ENCODE data around the gene TMEM108. TPM values are rescaled to one million over a fixed set of nuclear protein-coding genes. Genes with fewer than 3 reads are reported as not detected.

TMEM108 gene
- total RNA-seq, 1 donor = 0.10 TPM

GRCh38 chr3:133364704-133365103, 326.5 kb downstream of the TMEM108 start:
- H3K27me3 ChIP-seq (ENCODE audit: insufficient read depth, low read length) = no peaks in the 10 kb centered on the region
- no peaks in the 10 kb centered on the region for H3K4me1 ChIP-seq (ENCODE audit: insufficient read depth, low read length)
- no peaks in the 10 kb centered on the region for H3K9me3 ChIP-seq (ENCODE audit: low read depth, low read length)
- H3K4me3 ChIP-seq (ENCODE audit: low read length) = no peak overlapping the region

- Histone ChIP-seq H3K9me3 (ENCODE audit: low read depth, low read length) (no peaks in the 10 kb centered on the region), H3K4me1 (ENCODE audit: insufficient read depth, low read length) (no peaks in the 10 kb centered on the region), H3K4me3 (ENCODE audit: low read length) (no peak overlapping the region)
These were observed 328.7 kb downstream of the TMEM108 start for GRCh38 chr3:133366921-133367320.

GRCh38 chr3:133367403-133367802, 329.2 kb downstream of the TMEM108 start:
- Histone ChIP-seq H3K9me3 (ENCODE audit: low read depth, low read length) (no peaks in the 10 kb centered on the region), H3K4me3 (ENCODE audit: low read length) (no peak overlapping the region), H3K4me1 (ENCODE audit: insufficient read depth, low read length) (no peaks in the 10 kb centered on the region), H3K27me3 (ENCODE audit: insufficient read depth, low read length) (no peaks in the 10 kb centered on the region)

More at GRCh38 chr3:133366921-133367320, 328.7 kb downstream of the TMEM108 start:
- H3K27me3 ChIP-seq (ENCODE audit: insufficient read depth, low read length) = no peaks in the 10 kb centered on the region

GRCh38 chr3:133367956-133368355, 329.8 kb downstream of the TMEM108 start:
- no peak overlapping the region for H3K4me3 ChIP-seq (ENCODE audit: low read length)
- H3K4me1 ChIP-seq (ENCODE audit: insufficient read depth, low read length) = no peaks in the 10 kb centered on the region
- H3K9me3 ChIP-seq (ENCODE audit: low read depth, low read length) = no peaks in the 10 kb centered on the region
- no peaks in the 10 kb centered on the region for H3K27me3 ChIP-seq (ENCODE audit: insufficient read depth, low read length)

- no peaks in the 10 kb centered on the region for H3K27me3 ChIP-seq (ENCODE audit: insufficient read depth, low read length)
- no peak overlapping the region for H3K4me3 ChIP-seq (ENCODE audit: low read length)
- H3K4me1 ChIP-seq (ENCODE audit: insufficient read depth, low read length) = no peaks in the 10 kb centered on the region
- no peaks in the 10 kb centered on the region for H3K9me3 ChIP-seq (ENCODE audit: low read depth, low read length)
These were observed 330.3 kb downstream of the TMEM108 start for GRCh38 chr3:133368371-133369067.

- Histone ChIP-seq H3K4me3 (ENCODE audit: low read length) (no peak overlapping the region), H3K4me1 (ENCODE audit: insufficient read depth, low read length) (no peaks in the 10 kb centered on the region), H3K9me3 (ENCODE audit: low read depth, low read length) (no peaks in the 10 kb centered on the region), H3K27me3 (ENCODE audit: insufficient read depth, low read length) (no peaks in the 10 kb centered on the region)
These were observed 330.9 kb downstream of the TMEM108 start for GRCh38 chr3:133369068-133369440.

- H3K4me3 ChIP-seq (ENCODE audit: low read length) = no peak overlapping the region
- no peaks in the 10 kb centered on the region for H3K9me3 ChIP-seq (ENCODE audit: low read depth, low read length)
These were observed 333.0 kb downstream of the TMEM108 start for GRCh38 chr3:133371181-133371580.

GRCh38 chr3:133371676-133372075, 333.5 kb downstream of the TMEM108 start:
- Histone ChIP-seq H3K9me3 (ENCODE audit: low read depth, low read length) (no peaks in the 10 kb centered on the region), H3K4me1 (ENCODE audit: insufficient read depth, low read length) (no peaks in the 10 kb centered on the region), H3K27me3 (ENCODE audit: insufficient read depth, low read length) (no peaks in the 10 kb centered on the region), H3K4me3 (ENCODE audit: low read length) (no peak overlapping the region)

More at GRCh38 chr3:133371181-133371580, 333.0 kb downstream of the TMEM108 start:
- Histone ChIP-seq H3K27me3 (ENCODE audit: insufficient read depth, low read length) (no peaks in the 10 kb centered on the region), H3K4me1 (ENCODE audit: insufficient read depth, low read length) (no peaks in the 10 kb centered on the region)

GRCh38 chr3:133374708-133375402, 336.7 kb downstream of the TMEM108 start:
- no peaks in the 10 kb centered on the region for H3K27me3 ChIP-seq (ENCODE audit: insufficient read depth, low read length)
- no peaks in the 10 kb centered on the region for H3K9me3 ChIP-seq (ENCODE audit: low read depth, low read length)
- no peak overlapping the region for H3K4me3 ChIP-seq (ENCODE audit: low read length)
- H3K4me1 ChIP-seq (ENCODE audit: insufficient read depth, low read length) = no peaks in the 10 kb centered on the region

- Histone ChIP-seq H3K27me3 (ENCODE audit: insufficient read depth, low read length) (no peaks in the 10 kb centered on the region), H3K4me1 (ENCODE audit: insufficient read depth, low read length) (no peaks in the 10 kb centered on the region), H3K4me3 (ENCODE audit: low read length) (no peak overlapping the region), H3K9me3 (ENCODE audit: low read depth, low read length) (no peaks in the 10 kb centered on the region)
These were observed 337.2 kb downstream of the TMEM108 start for GRCh38 chr3:133375403-133375745.

- Histone ChIP-seq H3K4me3 (ENCODE audit: low read length) (no peak overlapping the region), H3K27me3 (ENCODE audit: insufficient read depth, low read length) (no peaks in the 10 kb centered on the region), H3K9me3 (ENCODE audit: low read depth, low read length) (no peaks in the 10 kb centered on the region), H3K4me1 (ENCODE audit: insufficient read depth, low read length) (no peaks in the 10 kb centered on the region)
These were observed 338.6 kb downstream of the TMEM108 start for GRCh38 chr3:133376810-133377209.

GRCh38 chr3:133377396-133377795, 339.2 kb downstream of the TMEM108 start:
- Histone ChIP-seq H3K4me3 (ENCODE audit: low read length) (no peak overlapping the region), H3K9me3 (ENCODE audit: low read depth, low read length) (no peaks in the 10 kb centered on the region), H3K4me1 (ENCODE audit: insufficient read depth, low read length) (no peaks in the 10 kb centered on the region), H3K27me3 (ENCODE audit: insufficient read depth, low read length) (no peaks in the 10 kb centered on the region)

GRCh38 chr3:133379926-133380325, 341.7 kb downstream of the TMEM108 start:
- Histone ChIP-seq H3K4me1 (ENCODE audit: insufficient read depth, low read length) (no peaks in the 10 kb centered on the region), H3K4me3 (ENCODE audit: low read length) (no peak overlapping the region), H3K9me3 (ENCODE audit: low read depth, low read length) (no peaks in the 10 kb centered on the region), H3K27me3 (ENCODE audit: insufficient read depth, low read length) (no peaks in the 10 kb centered on the region)

- Histone ChIP-seq H3K4me3 (ENCODE audit: low read length) (no peak overlapping the region), H3K27me3 (ENCODE audit: insufficient read depth, low read length) (no peaks in the 10 kb centered on the region), H3K4me1 (ENCODE audit: insufficient read depth, low read length) (no peaks in the 10 kb centered on the region), H3K9me3 (ENCODE audit: low read depth, low read length) (no peaks in the 10 kb centered on the region)
These were observed 342.5 kb downstream of the TMEM108 start for GRCh38 chr3:133380481-133381225.

- Histone ChIP-seq H3K27me3 (ENCODE audit: insufficient read depth, low read length) (no peaks in the 10 kb centered on the region), H3K9me3 (ENCODE audit: low read depth, low read length) (no peaks in the 10 kb centered on the region), H3K4me1 (ENCODE audit: insufficient read depth, low read length) (no peaks in the 10 kb centered on the region), H3K4me3 (ENCODE audit: low read length) (no peak overlapping the region)
These were observed 343.3 kb downstream of the TMEM108 start for GRCh38 chr3:133381346-133382109.

Measured in mononuclear cell (primary cell).